Keratinocyte (primary cell): ENCODE results near the gene LMNA. TPM values are rescaled to one million over a fixed set of nuclear protein-coding genes. Genes with fewer than 3 reads are reported as not detected.

Experiments used
- DNase-seq: peaks from one replicate; pipeline ENCODE4 v3.0.0-alpha.2; 2011; ENCODE audit warnings: low read depth, missing footprints, low spot score
- FAIRE-seq: peaks from 2 replicates; lab custom pipeline; 2011; peaks lifted over from hg19 to GRCh38; lab: Jason Lieb, UNC
- H2AFZ ChIP-seq: 2 replicates; pipeline ENCODE4 v1.6.0; 2012; ENCODE audit warnings: low read length, control low read depth, inconsistent platforms; ENCODE audit not compliant: control insufficient read depth
- H3K27ac ChIP-seq: 2 replicates; pipeline ENCODE4 v1.5.1; 2011; ENCODE audit warnings: low read length; ENCODE audit not compliant: control insufficient read depth, insufficient read depth
- H3K27me3 ChIP-seq: 3 replicates; pipeline ENCODE4 v1.6.0; 2011; ENCODE audit warnings: low read length; ENCODE audit not compliant: control insufficient read depth, insufficient read depth; ENCODE audit errors: extremely low read depth
- H3K36me3 ChIP-seq, 2 experiments: 2 replicates in 1 of 2; 3 replicates in 1 of 2; pipeline ENCODE4 v1.5.1; 2011; ENCODE audit warnings: low read length in 2 of 2, mild to moderate bottlenecking in 1 of 2; ENCODE audit not compliant: control insufficient read depth in 2 of 2, insufficient read depth in 2 of 2; ENCODE audit errors: extremely low read depth in 1 of 2
- H3K4me1 ChIP-seq: 3 replicates; pipeline ENCODE4 v1.5.1; 2011; ENCODE audit warnings: low read length; ENCODE audit not compliant: control insufficient read depth, insufficient read depth; ENCODE audit errors: extremely low read depth
- H3K4me2 ChIP-seq: 3 replicates; pipeline ENCODE4 v1.6.0; 2011; ENCODE audit warnings: low read depth, low read length; ENCODE audit not compliant: control insufficient read depth, insufficient read depth; ENCODE audit errors: extremely low read depth
- H3K4me3 ChIP-seq, 3 experiments: fragments of 200-600 bp in 1 of 3; sonication (generic) in 1 of 3; 2 replicates in 2 of 3; 3 replicates in 1 of 3; pipeline ENCODE4 v1.5.1; 2011 to 2016; ENCODE audit warnings: low read length in 3 of 3, mild to moderate bottlenecking in 3 of 3, control low read depth in 2 of 3, inconsistent platforms in 1 of 3, low read depth in 1 of 3, mixed read lengths in 1 of 3, mixed run types in 1 of 3, moderate library complexity in 1 of 3; ENCODE audit not compliant: control insufficient read depth in 2 of 3, insufficient read depth in 2 of 3; ENCODE audit errors: extremely low read depth in 1 of 3
- H3K79me2 ChIP-seq: 2 replicates; pipeline ENCODE4 v1.6.0; 2012; ENCODE audit warnings: low read length; ENCODE audit not compliant: control insufficient read depth, insufficient read depth
- H3K9ac ChIP-seq: 3 replicates; pipeline ENCODE4 v1.6.0; 2011; ENCODE audit warnings: low read length; ENCODE audit not compliant: control insufficient read depth, insufficient read depth; ENCODE audit errors: extremely low read depth
- H3K9me1 ChIP-seq: 3 replicates; pipeline ENCODE4 v1.6.0; 2011; ENCODE audit warnings: low read length; ENCODE audit not compliant: control insufficient read depth, insufficient read depth; ENCODE audit errors: extremely low read depth
- H3K9me3 ChIP-seq: 2 replicates; pipeline ENCODE4 v1.5.1; 2012; ENCODE audit warnings: low read depth, low read length; ENCODE audit not compliant: control insufficient read depth
- H4K20me1 ChIP-seq: 3 replicates; pipeline ENCODE4 v1.6.0; 2011; ENCODE audit warnings: low read length; ENCODE audit not compliant: control insufficient read depth, insufficient read depth; ENCODE audit errors: extremely low read depth
- EZH2 ChIP-seq: IDR thresholded peaks from one replicate; pipeline ENCODE4 v1.6.1; 2012; ENCODE audit warnings: inconsistent platforms, mild to moderate bottlenecking, low read length, moderate library complexity
- dilution Hi-C: fragments of 300-500 bp; cut with MboI; formaldehyde crosslinking; loops from one replicate; pipeline ENCODE4 v1.7.0; 2020; ENCODE audit warnings: low sequenced_read_pairs; ENCODE audit not compliant: extremely low pct_ligation_motif_present
- polyA plus RNA-seq, 5 experiments: library from polyadenylated mRNA; depleted of rRNA in 3 of 5; stranded (reverse) in 3 of 5; stranded (forward) in 1 of 5; unstranded in 1 of 5; fragments of >200 nt; gene quantifications; 1 replicate in 1 of 5; 2 replicates in 3 of 5; 3 replicates in 1 of 5; pipeline versions ENCODE4 v1.2.1 to v1.2.3, GENCODE V29; 2011 to 2012; ENCODE audit warnings: missing spikeins in 2 of 5, low read depth in 1 of 5, low replicate concordance in 1 of 5
- TF ChIP-seq, protein P1 (sequence below), 3 experiments: IDR thresholded peaks in 1 of 3; conservative IDR thresholded peaks in 1 of 3; optimal IDR thresholded peaks in 1 of 3; 2 replicates in 2 of 3; 3 replicates in 1 of 3; pipeline versions ENCODE3 to v1.5.1; 2011; ENCODE audit warnings: low read length in 3 of 3, mild to moderate bottlenecking in 3 of 3, moderate library complexity in 2 of 3, control low read depth in 1 of 3, inconsistent platforms in 1 of 3; ENCODE audit not compliant: insufficient read depth in 2 of 3; ENCODE audit errors: extremely low read depth in 1 of 3

The LMNA gene
- polyA plus RNA-seq, 1 donor (not counting 4 experiments of a cell fraction or from before 2014, with no cell fraction given), result 444 TPM

DNA sequence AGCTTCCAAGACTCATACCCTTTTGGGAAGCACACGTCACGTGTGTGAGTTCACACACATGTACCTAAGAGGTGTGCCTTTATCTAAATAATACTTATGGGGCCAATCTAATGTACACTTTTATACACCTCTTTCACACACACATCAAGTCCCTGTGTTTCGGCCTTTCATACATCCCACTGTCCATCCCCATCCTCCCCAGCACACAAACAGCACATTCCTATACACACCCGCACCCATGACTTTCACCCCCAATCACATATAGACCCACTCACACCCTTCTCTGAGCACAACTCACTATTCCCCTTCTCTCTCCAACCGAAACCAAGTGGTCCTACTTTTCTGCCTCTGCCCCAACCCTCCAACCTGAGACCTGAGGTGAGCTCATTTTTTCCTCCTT lies 35.8 kb upstream of the LMNA start:
- H3K4me2 ChIP-seq, result no peak overlapping the region
- no peaks in the 10 kb centered on the region for H3K79me2 ChIP-seq
- no peak overlapping the region for H2AFZ ChIP-seq
- H3K27me3 ChIP-seq, result no peaks in the 10 kb centered on the region
- H3K36me3 ChIP-seq, result peaks cover 0 to 5% of the 10 kb centered on the region in 2 experiments
- no peaks in the 10 kb centered on the region for H3K9me1 ChIP-seq
- DNase-seq (no peak), FAIRE-seq (no peak)
- no peak overlapping the region for H3K4me3 ChIP-seq
- TF ChIP-seq, protein P1, sequence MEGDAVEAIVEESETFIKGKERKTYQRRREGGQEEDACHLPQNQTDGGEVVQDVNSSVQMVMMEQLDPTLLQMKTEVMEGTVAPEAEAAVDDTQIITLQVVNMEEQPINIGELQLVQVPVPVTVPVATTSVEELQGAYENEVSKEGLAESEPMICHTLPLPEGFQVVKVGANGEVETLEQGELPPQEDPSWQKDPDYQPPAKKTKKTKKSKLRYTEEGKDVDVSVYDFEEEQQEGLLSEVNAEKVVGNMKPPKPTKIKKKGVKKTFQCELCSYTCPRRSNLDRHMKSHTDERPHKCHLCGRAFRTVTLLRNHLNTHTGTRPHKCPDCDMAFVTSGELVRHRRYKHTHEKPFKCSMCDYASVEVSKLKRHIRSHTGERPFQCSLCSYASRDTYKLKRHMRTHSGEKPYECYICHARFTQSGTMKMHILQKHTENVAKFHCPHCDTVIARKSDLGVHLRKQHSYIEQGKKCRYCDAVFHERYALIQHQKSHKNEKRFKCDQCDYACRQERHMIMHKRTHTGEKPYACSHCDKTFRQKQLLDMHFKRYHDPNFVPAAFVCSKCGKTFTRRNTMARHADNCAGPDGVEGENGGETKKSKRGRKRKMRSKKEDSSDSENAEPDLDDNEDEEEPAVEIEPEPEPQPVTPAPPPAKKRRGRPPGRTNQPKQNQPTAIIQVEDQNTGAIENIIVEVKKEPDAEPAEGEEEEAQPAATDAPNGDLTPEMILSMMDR (optimal IDR thresholded peaks at IDR 0.05 in 1 of 3, IDR thresholded peaks at IDR 0.05 in 1 of 3, conservative IDR thresholded peaks at IDR 0.05 in 1 of 3; ENCODE audit: extremely low read depth in 1 of 3, insufficient read depth in 2 of 3, low read length in 3 of 3), result no peak
- no peak for TF ChIP-seq EZH2
- peaks cover 4% of the 10 kb centered on the region for H3K4me1 ChIP-seq
- no peaks in the 10 kb centered on the region for H3K9me3 ChIP-seq
- H3K9ac ChIP-seq, result no peak overlapping the region
- no peak overlapping the region for H3K27ac ChIP-seq
- dilution Hi-C loops, result no loop called here
- no peaks in the 10 kb centered on the region for H4K20me1 ChIP-seq

DNA sequence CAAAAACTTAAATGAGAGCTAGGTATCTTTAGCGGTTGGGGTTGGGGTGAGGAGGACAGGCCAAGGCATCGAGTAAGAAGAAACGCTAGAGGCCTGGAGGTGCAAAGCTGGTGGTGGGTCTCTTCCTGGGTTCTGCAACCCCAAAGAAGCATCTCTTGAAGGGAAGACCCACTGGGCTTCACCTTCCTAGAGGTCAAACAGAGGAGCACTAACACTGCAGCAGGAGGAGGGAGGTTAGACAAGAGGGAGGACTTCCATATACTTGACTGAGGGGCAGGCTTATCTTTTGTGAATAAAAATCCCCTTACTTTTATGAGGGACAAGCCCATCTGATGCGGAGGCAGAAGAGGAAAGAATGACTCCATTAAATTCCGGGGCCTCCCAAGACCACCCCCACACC lies 34.7 kb upstream of the LMNA start:
- H3K79me2 ChIP-seq, result no peaks in the 10 kb centered on the region
- H3K36me3 ChIP-seq, result peaks cover 0 to 3% of the 10 kb centered on the region in 2 experiments
- no peak overlapping the region for H3K27ac ChIP-seq
- no peak overlapping the region for H3K4me3 ChIP-seq
- H4K20me1 ChIP-seq, result no peaks in the 10 kb centered on the region
- no peak for DNase-seq
- no peak overlapping the region for H3K9ac ChIP-seq
- FAIRE-seq, result no peak
- no peak overlapping the region for H2AFZ ChIP-seq
- H3K9me3 ChIP-seq, result no peaks in the 10 kb centered on the region
- dilution Hi-C loops, result no loop called here
- no peaks in the 10 kb centered on the region for H3K27me3 ChIP-seq
- no peaks in the 10 kb centered on the region for H3K9me1 ChIP-seq
- H3K4me1 ChIP-seq, result peaks cover 4% of the 10 kb centered on the region
- no peak overlapping the region for H3K4me2 ChIP-seq
- TF ChIP-seq, protein P1 (optimal IDR thresholded peaks at IDR 0.05 in 1 of 3, IDR thresholded peaks at IDR 0.05 in 1 of 3, conservative IDR thresholded peaks at IDR 0.05 in 1 of 3; ENCODE audit: extremely low read depth in 1 of 3, insufficient read depth in 2 of 3, low read length in 3 of 3), result no peak
- TF ChIP-seq EZH2, result no peak
